Calu3 (cell line): Measurements from ENCODE around the gene NDUFA3. TPM values are rescaled to one million over a fixed set of nuclear protein-coding genes. Genes with fewer than 3 reads are reported as not detected.
A peak's percentile ranks its signal among the peaks of the same experiment; 100 is the strongest.

Source experiments
- BruUV-seq: library from RNA; stranded (reverse); fragments of 400-500 nt; replicated peaks from 2 replicates; lab custom pipeline; 2021; lab: Mats Ljungman, UMichigan
- CTCF ChIA-PET: fragments of 300-600 bp; sonication (Branson Sonifier 250); formaldehyde crosslinking; loops from one replicate; lab custom pipeline; 2022; ENCODE audit warnings: antibody characterized with exemption; lab: Charles Lee
- DNase-seq: peaks from one replicate; pipeline ENCODE4 v3.0.0; 2022
- H3K27ac Mint-ChIP-seq: one replicate; pipeline ENCODE4 v1.8.0; 2022; ENCODE audit warnings: mixed read lengths; ENCODE audit not compliant: unreplicated experiment
- H3K27me3 Mint-ChIP-seq: one replicate; pipeline ENCODE4 v1.8.0; 2022; ENCODE audit warnings: mixed read lengths; ENCODE audit not compliant: unreplicated experiment
- H3K36me3 Mint-ChIP-seq: one replicate; pipeline ENCODE4 v1.8.0; 2022; ENCODE audit warnings: mild to moderate bottlenecking, moderate library complexity, mixed read lengths; ENCODE audit not compliant: insufficient read depth, unreplicated experiment
- H3K4me1 Mint-ChIP-seq: one replicate; pipeline ENCODE4 v1.8.0; 2022; ENCODE audit warnings: mild to moderate bottlenecking, low read depth, mixed read lengths; ENCODE audit not compliant: unreplicated experiment
- H3K4me3 Mint-ChIP-seq: one replicate; pipeline ENCODE4 v1.8.0; 2022; ENCODE audit warnings: mild to moderate bottlenecking, low read depth, moderate library complexity, mixed read lengths; ENCODE audit not compliant: unreplicated experiment
- H3K9me3 Mint-ChIP-seq: one replicate; pipeline ENCODE4 v1.8.0; 2022; ENCODE audit warnings: low read depth, mixed read lengths; ENCODE audit not compliant: unreplicated experiment
- CTCF ChIP-seq: fragments of 200-600 bp; IDR thresholded peaks from one replicate; pipeline ENCODE4 v1.8.0; 2022; ENCODE audit warnings: antibody characterized with exemption; ENCODE audit not compliant: unreplicated experiment
- intact Hi-C: fragments of 100-400 bp; cut with micrococcal nuclease; formaldehyde crosslinking; loops from one replicate; pipeline ENCODE4 v1.10.0; 2022; ENCODE audit not compliant: unreplicated experiment
- total RNA-seq: library from RNA; stranded (reverse); gene quantifications from 2 replicates; pipeline ENCODE4 v1.2.3, GENCODE V29; 2022

NDUFA3 gene
- total RNA-seq, 1 experiment from 2014 or later = 255 TPM

- Mint-ChIP-seq H3K9me3 (no peaks in the 10 kb centered on the region), H3K36me3 (peaks cover 53% of the 10 kb centered on the region), H3K27ac (no peak overlapping the region), H3K4me3 (no peak overlapping the region), H3K4me1 (peaks cover 7% of the 10 kb centered on the region), H3K27me3 (no peaks in the 10 kb centered on the region)
- intact Hi-C loops = no loop called here
- no TSS peak for BruUV-seq
- CTCF ChIA-PET = no interaction called here
- DNase-seq = no peak
- no peak for TF ChIP-seq CTCF
Observed at GRCh38 chr19:54104998-54105715, 2.5 kb downstream of the NDUFA3 start.

GRCh38 chr19:54105796-54106195, 3.1 kb downstream of the NDUFA3 start:
- CTCF ChIA-PET = no interaction called here
- no peak overlapping the region for H3K4me3 Mint-ChIP-seq

GRCh38 chr19:54106716-54107115, 4.1 kb downstream of the NDUFA3 start:
- TF ChIP-seq CTCF = no peak
- H3K4me1 Mint-ChIP-seq = peaks cover 7% of the 10 kb centered on the region
- BruUV-seq = no TSS peak
- peak overlapping the region; percentile 2 for H3K27ac Mint-ChIP-seq
- DNase-seq = no peak
- H3K4me3 Mint-ChIP-seq = no peak overlapping the region
- no peaks in the 10 kb centered on the region for H3K27me3 Mint-ChIP-seq
- intact Hi-C loops = no loop called here
- peaks cover 66% of the 10 kb centered on the region for H3K36me3 Mint-ChIP-seq
- CTCF ChIA-PET = no interaction called here
- no peaks in the 10 kb centered on the region for H3K9me3 Mint-ChIP-seq

More at GRCh38 chr19:54105796-54106195, 3.1 kb downstream of the NDUFA3 start:
- no TSS peak for BruUV-seq
- TF ChIP-seq CTCF = no peak
- intact Hi-C loops = no loop called here
- no peaks in the 10 kb centered on the region for H3K27me3 Mint-ChIP-seq
- H3K4me1 Mint-ChIP-seq = peaks cover 7% of the 10 kb centered on the region
- DNase-seq = no peak
- H3K27ac Mint-ChIP-seq = no peak overlapping the region
- H3K9me3 Mint-ChIP-seq = no peaks in the 10 kb centered on the region
- H3K36me3 Mint-ChIP-seq = peaks cover 60% of the 10 kb centered on the region

- Mint-ChIP-seq H3K4me1 (no peaks in the 10 kb centered on the region), H3K9me3 (no peaks in the 10 kb centered on the region), H3K4me3 (peak overlapping the region; percentile 35), H3K36me3 (peaks cover 71% of the 10 kb centered on the region), H3K27me3 (no peaks in the 10 kb centered on the region), H3K27ac (peak overlapping the region; percentile 21)
- TF ChIP-seq CTCF = no peak
- no TSS peak for BruUV-seq
- intact Hi-C loops = no loop called here
- no peak for DNase-seq
- CTCF ChIA-PET = interaction anchor here (0.6 kb wide), 1 partner anchor 19 kb away, joined by 3 read pairs; no protein-coding TSS in a partner anchor
Observed at GRCh38 chr19:54107876-54108490, 5.3 kb downstream of the NDUFA3 start.
